GM23338 (cell line): ENCODE results near the gene GJB4.

Experiments
- POLR2AphosphoS5 ChIP-seq: IDR thresholded peaks from 2 replicates; pipeline ENCODE4 v1.6.1; 2016; ENCODE audit warnings: antibody characterized with exemption, low read depth
- TF ChIP-seq, protein P1 (sequence below), 2 experiments: fragments of 200-600 bp in 1 of 2; sonication (generic) in 1 of 2; conservative IDR thresholded peaks; 2 replicates each; pipeline versions ENCODE4 v1.5.1 to v1.6.1; 2016 to 2017; ENCODE audit warnings: antibody characterized with exemption in 2 of 2, low read depth in 2 of 2, mild to moderate bottlenecking in 2 of 2, moderate library complexity in 1 of 2

DNA sequence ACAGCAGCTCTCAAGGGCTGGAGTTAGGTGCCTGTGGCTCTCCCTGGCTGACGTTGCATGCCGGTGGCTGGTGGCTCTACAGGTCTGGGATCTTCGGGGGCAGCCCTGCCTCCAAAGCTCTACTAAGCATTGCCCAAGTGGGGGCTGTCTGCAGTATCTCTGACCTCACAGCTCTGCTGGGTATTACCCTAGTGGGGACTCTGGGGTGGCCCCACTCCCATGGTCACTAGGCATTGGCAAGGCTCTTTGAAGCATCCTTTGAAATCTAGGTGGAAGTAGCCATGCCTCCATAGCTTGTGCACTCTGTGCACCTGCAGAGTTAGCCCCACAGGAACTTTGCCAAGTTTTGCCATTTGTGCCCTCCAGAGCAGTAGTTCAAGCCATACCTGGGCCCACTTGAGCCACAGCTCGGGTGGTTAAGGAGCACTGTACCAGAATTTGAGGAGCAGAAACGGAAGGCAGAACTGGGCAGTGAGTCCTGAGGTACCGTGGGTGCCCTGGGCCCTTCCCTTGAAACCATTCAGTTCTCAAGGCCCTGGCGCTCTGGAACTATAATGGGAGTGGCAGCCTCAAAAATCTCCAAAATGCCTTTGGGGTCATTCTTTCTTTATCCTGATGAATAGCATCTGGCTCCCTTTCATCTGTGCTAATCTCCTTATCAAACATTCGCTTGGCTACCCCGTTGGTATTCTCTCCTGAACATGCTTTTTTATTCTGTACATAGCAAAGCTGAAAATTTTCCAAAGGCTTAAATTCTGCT lies 48.7 kb downstream of the GJB4 start:
- TF ChIP-seq, protein P1, sequence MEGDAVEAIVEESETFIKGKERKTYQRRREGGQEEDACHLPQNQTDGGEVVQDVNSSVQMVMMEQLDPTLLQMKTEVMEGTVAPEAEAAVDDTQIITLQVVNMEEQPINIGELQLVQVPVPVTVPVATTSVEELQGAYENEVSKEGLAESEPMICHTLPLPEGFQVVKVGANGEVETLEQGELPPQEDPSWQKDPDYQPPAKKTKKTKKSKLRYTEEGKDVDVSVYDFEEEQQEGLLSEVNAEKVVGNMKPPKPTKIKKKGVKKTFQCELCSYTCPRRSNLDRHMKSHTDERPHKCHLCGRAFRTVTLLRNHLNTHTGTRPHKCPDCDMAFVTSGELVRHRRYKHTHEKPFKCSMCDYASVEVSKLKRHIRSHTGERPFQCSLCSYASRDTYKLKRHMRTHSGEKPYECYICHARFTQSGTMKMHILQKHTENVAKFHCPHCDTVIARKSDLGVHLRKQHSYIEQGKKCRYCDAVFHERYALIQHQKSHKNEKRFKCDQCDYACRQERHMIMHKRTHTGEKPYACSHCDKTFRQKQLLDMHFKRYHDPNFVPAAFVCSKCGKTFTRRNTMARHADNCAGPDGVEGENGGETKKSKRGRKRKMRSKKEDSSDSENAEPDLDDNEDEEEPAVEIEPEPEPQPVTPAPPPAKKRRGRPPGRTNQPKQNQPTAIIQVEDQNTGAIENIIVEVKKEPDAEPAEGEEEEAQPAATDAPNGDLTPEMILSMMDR (conservative IDR thresholded peaks at IDR 0.05; ENCODE audit: low read depth in 2 of 2): no peak
- TF ChIP-seq POLR2AphosphoS5: no peak
